DND-41 (cell line): ENCODE data around the gene TNIK.

Source experiments
- ATAC-seq: fragments of 200-7000 bp; cut with Tn5 transposase; 3 replicates; pipeline ENCODE4 v1.9.1; 2021; ENCODE audit warnings: low read depth; ENCODE audit not compliant: insufficient read depth
- DNase-seq: peaks from one replicate; pipeline ENCODE4 v3.0.0-alpha.2; 2020
- H2AFZ ChIP-seq: 2 replicates; pipeline ENCODE4 v1.6.0; 2012; ENCODE audit warnings: low read depth, low read length
- H3K27ac ChIP-seq: 2 replicates; pipeline ENCODE4 v1.5.1; 2012; ENCODE audit warnings: low read length, inconsistent platforms
- H3K27me3 ChIP-seq: fragments of 200-600 bp; sonication (generic); 2 replicates; pipeline ENCODE4 v1.6.0; 2012; ENCODE audit warnings: low read length, mild to moderate bottlenecking, inconsistent platforms; ENCODE audit not compliant: insufficient read depth, poor library complexity
- H3K36me3 ChIP-seq: 2 replicates; pipeline ENCODE4 v1.5.1; 2012; ENCODE audit warnings: low read length, inconsistent platforms; ENCODE audit not compliant: insufficient read depth
- H3K4me1 ChIP-seq: 2 replicates; pipeline ENCODE4 v1.5.1; 2012; ENCODE audit warnings: mild to moderate bottlenecking, low read length; ENCODE audit not compliant: insufficient read depth
- H3K4me2 ChIP-seq: 2 replicates; pipeline ENCODE4 v1.6.0; 2012; ENCODE audit warnings: mild to moderate bottlenecking, moderate library complexity, low read length, inconsistent platforms; ENCODE audit not compliant: insufficient read depth
- H3K4me3 ChIP-seq, 2 experiments: fragments of 200-600 bp in 1 of 2; shearing (Covaris generic) in 1 of 2; 2 replicates each; pipeline ENCODE4 v1.5.1; 2012 to 2016; ENCODE audit warnings: inconsistent platforms in 2 of 2, low read length in 2 of 2, mild to moderate bottlenecking in 2 of 2, low read depth in 1 of 2, moderate library complexity in 1 of 2
- H3K79me2 ChIP-seq: 2 replicates; pipeline ENCODE4 v1.6.0; 2012; ENCODE audit warnings: low read length, inconsistent platforms; ENCODE audit not compliant: insufficient read depth
- H3K9ac ChIP-seq: 2 replicates; pipeline ENCODE4 v1.6.0; 2012; ENCODE audit warnings: low read depth, mild to moderate bottlenecking, inconsistent platforms, low read length, moderate library complexity
- H3K9me3 ChIP-seq: 2 replicates; pipeline ENCODE4 v1.5.1; 2012; ENCODE audit warnings: low read length, moderate library complexity, mild to moderate bottlenecking, inconsistent platforms; ENCODE audit not compliant: insufficient read depth, severe bottlenecking
- H4K20me1 ChIP-seq: 2 replicates; pipeline ENCODE4 v1.6.0; 2012; ENCODE audit warnings: low read length; ENCODE audit not compliant: insufficient read depth
- CTCF ChIP-seq: IDR thresholded peaks from 2 replicates; pipeline ENCODE4 v1.5.1; 2012; ENCODE audit warnings: borderline replicate concordance, low read length, moderate library complexity, mild to moderate bottlenecking; ENCODE audit not compliant: poor library complexity, severe bottlenecking; ENCODE audit errors: extremely low read depth
- EZH2 ChIP-seq: IDR thresholded peaks from 3 replicates; pipeline ENCODE4 v1.6.1; 2012; ENCODE audit warnings: borderline replicate concordance, low read depth, mild to moderate bottlenecking, moderate library complexity, low read length, inconsistent platforms; ENCODE audit not compliant: severe bottlenecking

TNIK gene

GRCh38 chr3:171346582-171347300 lies 113.5 kb downstream of the TNIK start:
- DNase-seq (no peak), ATAC-seq (no peak)
- H3K9ac ChIP-seq = no peak overlapping the region
- H3K4me2 ChIP-seq = no peak overlapping the region
- H3K79me2 ChIP-seq = no peaks in the 10 kb centered on the region
- H3K4me3 ChIP-seq = no peak overlapping the region
- no peaks in the 10 kb centered on the region for H4K20me1 ChIP-seq
- no peaks in the 10 kb centered on the region for H3K9me3 ChIP-seq
- no peaks in the 10 kb centered on the region for H3K36me3 ChIP-seq
- no peaks in the 10 kb centered on the region for H3K4me1 ChIP-seq
- peaks cover 3% of the 10 kb centered on the region for H3K27me3 ChIP-seq
- no peak overlapping the region for H2AFZ ChIP-seq
- TF ChIP-seq EZH2 (no peak), CTCF (no peak)
- no peak overlapping the region for H3K27ac ChIP-seq

GRCh38 chr3:171346019-171346418 lies 114.2 kb downstream of the TNIK start:
- H4K20me1 ChIP-seq = no peaks in the 10 kb centered on the region
- no peak for ATAC-seq
- H3K36me3 ChIP-seq = no peaks in the 10 kb centered on the region
- H2AFZ ChIP-seq = no peak overlapping the region
- no peaks in the 10 kb centered on the region for H3K9me3 ChIP-seq
- no peak for DNase-seq
- no peak overlapping the region for H3K4me3 ChIP-seq
- H3K79me2 ChIP-seq = no peaks in the 10 kb centered on the region
- H3K27ac ChIP-seq = no peak overlapping the region
- no peaks in the 10 kb centered on the region for H3K4me1 ChIP-seq
- no peaks in the 10 kb centered on the region for H3K27me3 ChIP-seq
- no peak for TF ChIP-seq CTCF
- TF ChIP-seq EZH2 = no peak
- no peak overlapping the region for H3K4me2 ChIP-seq
- no peak overlapping the region for H3K9ac ChIP-seq

GRCh38 chr3:171345107-171345843 lies 114.9 kb downstream of the TNIK start:
- Histone ChIP-seq H3K27ac (no peak overlapping the region), H2AFZ (no peak overlapping the region), H3K36me3 (no peaks in the 10 kb centered on the region), H3K9me3 (no peaks in the 10 kb centered on the region), H3K4me1 (no peaks in the 10 kb centered on the region), H3K79me2 (no peaks in the 10 kb centered on the region), H4K20me1 (no peaks in the 10 kb centered on the region), H3K9ac (no peak overlapping the region), H3K4me2 (no peak overlapping the region), H3K4me3 (no peak overlapping the region), H3K27me3 (no peaks in the 10 kb centered on the region)
- TF ChIP-seq EZH2 (no peak), CTCF (no peak)
- ATAC-seq (no peak), DNase-seq (no peak)
